Epidermal melanocyte (primary cell): ENCODE data around the gene UNC5B.

Experiments used
- DNase-seq: peaks from one replicate; pipeline ENCODE4 v3.0.0; 2011; ENCODE audit warnings: low spot score; ENCODE audit not compliant: insufficient read length

UNC5B gene

GRCh38 chr10:71222601-71223346, 10.4 kb downstream of the UNC5B start:
- no peak for DNase-seq

GRCh38 chr10:71223347-71224058, 11.1 kb downstream of the UNC5B start:
- no peak for DNase-seq

DNA sequence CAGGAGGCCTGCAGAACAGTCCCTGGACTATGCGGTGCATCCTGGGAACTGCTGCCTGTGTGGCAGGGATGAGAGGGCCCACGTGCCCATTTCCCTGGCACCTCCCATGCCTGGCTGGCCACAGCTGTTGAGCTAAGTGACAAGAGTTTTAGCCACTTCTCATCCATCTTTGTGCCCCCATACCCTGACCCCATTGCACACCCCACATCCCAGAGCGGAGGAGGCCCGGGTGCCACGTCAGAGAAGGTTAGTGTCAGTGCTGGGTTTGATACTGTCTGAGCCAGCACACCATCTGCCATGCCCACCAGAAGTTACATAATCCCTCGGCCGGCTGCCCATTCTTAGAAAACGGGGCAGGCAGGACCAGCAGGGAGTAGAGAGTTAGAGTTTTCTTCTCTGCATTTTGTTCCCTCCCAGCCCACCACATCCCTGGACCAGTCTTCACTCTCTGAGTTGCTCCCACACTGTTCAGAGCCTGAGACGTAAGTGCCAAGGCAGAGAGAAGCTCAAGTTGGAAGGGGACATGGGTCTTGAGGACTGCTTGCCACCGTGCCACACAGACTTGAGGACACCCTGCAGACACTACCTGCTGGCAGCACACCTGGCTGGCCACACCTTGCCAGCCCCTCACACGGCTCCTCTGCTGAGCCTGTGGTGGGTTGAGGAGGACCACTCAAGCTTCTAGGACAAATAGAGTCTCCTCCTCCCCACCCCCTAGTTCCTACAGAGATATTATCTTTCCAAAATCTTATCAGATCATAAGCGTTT, 13.1 kb downstream of the UNC5B start:
- DNase-seq = no peak

- DNase-seq = no peak
Measured at GRCh38 chr10:71228875-71229675, 16.7 kb downstream of the UNC5B start.

GRCh38 chr10:71229726-71230655, 17.6 kb downstream of the UNC5B start:
- DNase-seq = no peak

- no peak for DNase-seq
Measured at GRCh38 chr10:71230656-71231025, 18.3 kb downstream of the UNC5B start.

- DNase-seq = no peak
Measured at GRCh38 chr10:71231206-71231605, 18.8 kb downstream of the UNC5B start.

DNA sequence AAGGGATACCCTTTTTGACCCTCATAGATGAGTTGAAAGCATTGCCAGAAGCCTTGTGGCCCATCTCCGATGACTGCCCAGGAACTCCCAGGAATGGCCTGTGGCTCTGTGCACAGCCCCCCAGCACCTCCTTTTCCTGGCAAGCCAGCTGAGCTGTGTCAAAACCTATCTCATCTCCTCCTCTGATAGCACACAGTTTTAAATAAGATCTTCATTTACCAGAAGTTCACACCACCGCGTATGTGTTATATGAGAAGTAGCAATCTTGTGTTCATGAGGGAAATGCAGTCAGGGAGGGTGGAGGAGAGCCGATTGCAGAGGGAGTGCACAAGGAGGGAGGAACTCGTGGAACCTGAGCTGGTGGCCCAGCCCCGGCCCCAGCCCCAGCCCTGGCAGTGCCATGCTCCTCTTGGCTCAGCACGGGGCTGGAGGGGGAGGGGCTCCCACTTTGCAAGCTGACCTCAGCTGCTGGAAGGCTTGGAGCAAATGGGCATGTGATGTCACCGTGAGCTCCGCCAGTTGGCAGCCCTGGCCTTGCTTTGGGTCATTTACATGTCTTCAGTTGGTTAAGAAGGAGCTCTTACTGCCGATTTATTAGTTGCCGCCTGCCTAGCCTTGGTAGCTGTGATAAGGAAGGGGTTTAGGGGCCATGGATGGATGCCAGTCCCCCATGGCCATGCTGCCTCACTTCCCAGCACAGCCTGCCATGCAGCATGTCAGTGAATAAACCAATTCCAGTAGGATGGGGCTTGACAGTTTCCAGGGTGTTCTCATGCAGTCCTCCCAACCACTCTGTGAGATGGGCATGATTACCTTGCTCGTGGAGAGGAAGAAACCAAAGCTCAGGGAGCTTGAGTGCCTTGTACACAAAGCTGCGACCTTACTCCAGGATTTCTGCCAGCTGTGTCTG, 20.0 kb downstream of the UNC5B start:
- no peak for DNase-seq

GRCh38 chr10:71233482-71233892, 21.1 kb downstream of the UNC5B start:
- DNase-seq = no peak

- no peak for DNase-seq
Measured at GRCh38 chr10:71234004-71234894, 21.9 kb downstream of the UNC5B start.

GRCh38 chr10:71234970-71235685, 22.8 kb downstream of the UNC5B start:
- no peak for DNase-seq

- no peak for DNase-seq
Measured at GRCh38 chr10:71235808-71236207, 23.4 kb downstream of the UNC5B start.

DNA sequence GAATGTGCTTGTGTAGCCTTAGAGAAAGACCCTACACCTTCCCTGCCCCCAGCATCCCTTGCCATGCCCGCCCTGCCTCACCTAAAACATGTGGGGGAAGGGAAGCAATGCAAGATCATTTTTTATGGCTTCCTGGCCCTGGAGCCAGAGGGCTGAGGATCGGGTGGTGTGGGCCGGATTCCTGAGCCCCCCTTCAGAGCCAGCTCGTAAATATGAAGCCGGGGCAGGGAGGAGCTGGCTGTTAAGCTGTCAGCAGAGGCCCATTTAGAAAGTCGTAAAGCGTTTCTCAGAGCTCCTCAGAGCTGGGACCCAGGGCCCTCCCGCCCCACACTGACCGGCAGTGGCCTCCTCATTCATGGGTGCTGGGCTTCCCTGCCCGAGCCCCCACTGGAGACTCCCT, 23.9 kb downstream of the UNC5B start:
- no peak for DNase-seq

DNA sequence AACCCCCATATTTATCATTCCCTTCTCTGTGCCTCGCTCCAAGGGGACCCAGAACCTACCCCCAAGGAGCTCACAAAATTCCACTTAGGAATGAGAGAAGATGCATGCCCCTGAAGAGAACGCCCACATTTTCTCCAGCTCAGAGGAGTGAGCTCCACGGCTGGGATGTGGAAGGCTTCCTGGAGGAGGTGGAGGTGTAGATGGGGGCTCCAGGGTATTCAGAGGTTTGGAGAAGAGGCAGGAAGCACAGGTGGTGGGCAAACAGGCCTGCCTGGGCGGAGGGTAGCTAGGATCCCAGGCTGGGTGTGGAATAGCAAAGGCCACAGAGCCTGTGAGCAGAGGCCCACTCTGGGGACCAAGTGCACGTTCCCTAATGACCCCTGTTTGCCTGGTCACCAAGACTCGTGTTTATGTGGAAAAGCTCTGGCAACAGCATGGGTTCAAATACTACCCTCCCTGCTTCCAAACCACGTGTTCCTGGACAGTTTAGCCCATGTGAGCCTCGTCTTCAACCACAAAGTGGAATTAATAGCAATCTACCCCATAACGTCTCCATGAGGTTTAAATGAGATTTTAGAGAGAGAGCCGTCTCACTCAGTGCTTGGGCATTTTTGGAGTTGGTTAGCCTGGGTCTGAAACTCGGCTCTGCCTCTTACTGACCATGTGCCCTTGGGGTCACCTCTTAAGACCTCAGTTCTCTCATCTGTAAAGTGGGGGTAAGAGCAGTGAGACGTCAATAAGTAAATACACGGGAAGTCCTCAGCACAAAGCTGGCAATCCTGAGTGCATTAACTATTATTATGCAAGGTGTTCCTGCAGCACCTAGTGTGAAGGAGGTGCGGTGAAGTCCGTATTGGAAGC, 24.7 kb downstream of the UNC5B start:
- no peak for DNase-seq

DNA sequence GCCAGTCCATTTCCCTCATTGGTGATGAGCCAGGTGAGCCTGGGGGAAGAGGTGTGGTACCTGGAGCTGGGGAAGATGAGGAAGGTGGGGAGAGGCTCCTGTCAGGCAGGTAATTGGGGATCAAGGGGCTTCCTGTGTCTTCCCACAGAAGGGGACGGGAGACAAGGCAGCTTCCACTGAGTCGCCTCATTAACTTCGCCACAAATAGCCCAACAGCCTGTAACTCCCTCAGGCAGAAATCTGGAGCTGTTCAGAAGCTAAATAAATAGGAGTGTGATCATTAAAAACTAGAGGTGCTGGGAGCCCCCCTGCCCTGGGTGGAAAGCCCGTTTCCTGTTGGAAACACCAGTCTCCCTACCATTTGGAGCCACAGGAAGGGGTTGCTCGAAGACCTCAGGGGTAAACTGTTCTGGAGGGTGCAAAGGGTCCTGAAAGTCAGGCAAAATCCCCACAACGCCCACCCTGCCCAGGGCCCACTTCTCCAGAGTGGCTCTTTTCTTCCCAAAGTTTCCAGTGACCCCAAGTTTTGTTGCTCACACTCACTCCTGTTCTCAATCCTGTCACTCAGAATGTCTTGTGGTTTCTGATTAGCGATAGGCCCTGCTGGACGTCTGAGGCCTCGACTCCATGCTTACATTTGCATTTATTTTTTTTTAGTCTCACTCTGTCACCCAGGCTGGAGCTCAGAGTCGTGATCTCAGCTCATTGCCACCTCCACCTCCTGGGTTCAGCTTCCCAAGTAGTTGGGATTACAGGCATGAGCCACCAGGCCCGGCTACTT, 25.7 kb downstream of the UNC5B start:
- no peak for DNase-seq

DNA sequence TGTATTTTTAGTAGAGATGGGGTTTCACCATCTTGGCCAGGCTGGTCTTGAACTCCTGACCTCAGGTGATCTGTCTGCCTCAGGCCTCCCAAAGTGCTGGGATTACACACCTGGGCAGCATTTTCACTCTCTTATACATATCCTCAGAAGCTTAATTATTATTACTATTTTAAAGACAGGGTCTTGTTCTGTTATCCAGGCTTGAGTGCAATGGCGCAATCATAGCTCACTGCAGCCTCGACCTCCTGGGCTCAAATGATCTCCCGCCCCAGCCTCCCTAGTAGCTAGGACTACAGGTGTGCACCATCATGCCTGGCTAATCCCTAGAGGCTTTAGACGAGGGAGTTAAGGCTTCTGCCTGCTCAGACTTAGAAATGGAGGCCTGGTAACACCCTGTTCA, 26.3 kb downstream of the UNC5B start:
- DNase-seq = no peak
